Measurements from ENCODE around the gene PPFIA2. TPM values are rescaled to one million over a fixed set of nuclear protein-coding genes. Genes with fewer than 3 reads are reported as not detected.

Gene PPFIA2
- total RNA-seq, 4 donors from 2014 or later: 0.13 to 2.9 (median 0.76) TPM

DNA sequence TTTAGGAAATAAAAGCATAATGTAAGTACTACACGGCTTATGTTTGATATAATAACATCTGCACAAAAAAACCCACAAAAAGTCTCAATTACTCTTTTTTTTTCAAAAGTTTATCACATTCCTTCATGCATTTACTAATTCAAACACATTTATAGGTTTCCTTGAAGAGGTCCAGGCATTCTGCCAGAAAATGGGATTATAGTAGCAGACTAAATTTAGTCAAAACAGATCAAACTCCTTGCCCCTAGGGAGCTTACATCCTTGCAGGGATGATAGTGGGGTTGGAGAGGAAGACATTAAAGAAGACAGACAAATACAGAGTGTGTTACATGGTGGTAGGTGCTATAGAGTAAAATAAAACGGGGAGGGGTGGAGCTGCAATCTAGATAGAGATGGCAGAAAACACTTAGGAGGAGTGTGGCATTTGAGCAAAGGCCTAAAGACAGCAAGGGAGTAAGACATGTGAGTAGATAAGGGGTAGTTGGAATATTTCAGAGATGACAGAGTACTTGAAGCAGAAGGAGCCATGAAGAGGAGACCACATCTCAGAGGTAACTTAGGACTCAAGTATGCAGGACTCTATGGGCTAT, 266.9 kb downstream of the PPFIA2 start:
- intact Hi-C loops (cut with DNase I): no loop called here
- Histone ChIP-seq H3K4me3 (no peak overlapping the region), H3K36me3 (no peaks in the 10 kb centered on the region), H3K27ac (replicated peaks in 1 of 4) (no peak overlapping the region), H3K4me1 (no peaks in the 10 kb centered on the region), H3K27me3 (no peaks in the 10 kb centered on the region), H3K9me3 (no peaks in the 10 kb centered on the region)
- DNase-seq (ENCODE audit: extremely low spot score): no peak
- 71% methylated on average over 2 of the region's 2 CpGs for WGBS
- TF ChIP-seq POLR2A (IDR thresholded peaks at IDR 0.05; ENCODE audit: low read depth): no peak
- TF ChIP-seq POLR2AphosphoS5 (IDR thresholded peaks at IDR 0.05): no peak
- TF ChIP-seq, protein P1, sequence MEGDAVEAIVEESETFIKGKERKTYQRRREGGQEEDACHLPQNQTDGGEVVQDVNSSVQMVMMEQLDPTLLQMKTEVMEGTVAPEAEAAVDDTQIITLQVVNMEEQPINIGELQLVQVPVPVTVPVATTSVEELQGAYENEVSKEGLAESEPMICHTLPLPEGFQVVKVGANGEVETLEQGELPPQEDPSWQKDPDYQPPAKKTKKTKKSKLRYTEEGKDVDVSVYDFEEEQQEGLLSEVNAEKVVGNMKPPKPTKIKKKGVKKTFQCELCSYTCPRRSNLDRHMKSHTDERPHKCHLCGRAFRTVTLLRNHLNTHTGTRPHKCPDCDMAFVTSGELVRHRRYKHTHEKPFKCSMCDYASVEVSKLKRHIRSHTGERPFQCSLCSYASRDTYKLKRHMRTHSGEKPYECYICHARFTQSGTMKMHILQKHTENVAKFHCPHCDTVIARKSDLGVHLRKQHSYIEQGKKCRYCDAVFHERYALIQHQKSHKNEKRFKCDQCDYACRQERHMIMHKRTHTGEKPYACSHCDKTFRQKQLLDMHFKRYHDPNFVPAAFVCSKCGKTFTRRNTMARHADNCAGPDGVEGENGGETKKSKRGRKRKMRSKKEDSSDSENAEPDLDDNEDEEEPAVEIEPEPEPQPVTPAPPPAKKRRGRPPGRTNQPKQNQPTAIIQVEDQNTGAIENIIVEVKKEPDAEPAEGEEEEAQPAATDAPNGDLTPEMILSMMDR (IDR thresholded peaks at IDR 0.05): no peak
- TF ChIP-seq EP300 (IDR thresholded peaks at IDR 0.05): no peak

DNA sequence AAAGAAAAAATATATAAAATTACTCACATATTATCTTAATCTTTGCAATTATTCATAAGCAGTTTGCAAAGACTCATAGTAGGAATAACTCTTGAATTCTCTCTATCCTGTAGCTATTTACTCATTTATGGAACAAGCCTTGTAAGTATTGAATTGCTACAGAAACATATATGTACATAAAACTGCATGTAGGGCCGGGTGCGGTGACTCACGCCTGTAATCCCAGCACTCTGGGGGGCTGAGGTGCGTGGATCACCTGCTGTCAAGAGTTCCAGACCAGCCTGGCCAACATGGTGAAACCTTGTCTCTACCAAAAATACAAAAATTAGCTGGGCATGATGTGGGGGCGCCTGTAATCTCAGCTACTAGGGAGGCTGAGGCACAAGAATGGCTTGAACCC, 286.2 kb downstream of the PPFIA2 start:
- no peak overlapping the region for H3K27ac ChIP-seq (replicated peaks in 1 of 4)

DNA sequence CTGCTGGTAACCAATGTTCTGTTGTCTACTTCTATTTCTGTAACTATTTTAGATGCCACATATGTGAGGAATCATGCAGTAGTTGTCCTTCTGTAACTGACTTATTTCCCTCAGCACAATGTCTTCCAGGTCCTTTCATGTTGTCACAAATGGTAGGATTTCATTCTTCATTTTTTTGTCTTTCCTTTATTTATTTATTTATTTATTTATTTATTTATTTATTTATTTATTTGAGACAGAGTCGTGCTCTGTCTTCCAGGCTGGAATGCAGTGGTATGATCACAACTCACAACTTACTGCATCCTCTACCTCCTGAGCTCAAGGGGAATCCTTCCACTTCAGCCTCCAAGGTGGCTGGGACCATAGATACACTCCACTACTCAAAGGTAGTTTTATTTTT, 288.2 kb downstream of the PPFIA2 start:
- no peaks in the 10 kb centered on the region for H3K9me3 ChIP-seq

More for the DNA sequence above, 286.2 kb downstream of the PPFIA2 start:
- Histone ChIP-seq H3K27me3 (no peaks in the 10 kb centered on the region), H3K9me3 (no peaks in the 10 kb centered on the region), H3K36me3 (no peaks in the 10 kb centered on the region), H3K4me1 (no peaks in the 10 kb centered on the region), H3K4me3 (no peak overlapping the region)
- TF ChIP-seq, protein P1 (IDR thresholded peaks at IDR 0.05): no peak
- TF ChIP-seq POLR2A (IDR thresholded peaks at IDR 0.05; ENCODE audit: low read depth) (no peak), EP300 (IDR thresholded peaks at IDR 0.05) (no peak), POLR2AphosphoS5 (IDR thresholded peaks at IDR 0.05) (no peak)
- intact Hi-C loops (cut with DNase I): no loop called here
- 94% methylated on average over 5 of the region's 5 CpGs for WGBS
- DNase-seq (ENCODE audit: extremely low spot score): no peak

DNA sequence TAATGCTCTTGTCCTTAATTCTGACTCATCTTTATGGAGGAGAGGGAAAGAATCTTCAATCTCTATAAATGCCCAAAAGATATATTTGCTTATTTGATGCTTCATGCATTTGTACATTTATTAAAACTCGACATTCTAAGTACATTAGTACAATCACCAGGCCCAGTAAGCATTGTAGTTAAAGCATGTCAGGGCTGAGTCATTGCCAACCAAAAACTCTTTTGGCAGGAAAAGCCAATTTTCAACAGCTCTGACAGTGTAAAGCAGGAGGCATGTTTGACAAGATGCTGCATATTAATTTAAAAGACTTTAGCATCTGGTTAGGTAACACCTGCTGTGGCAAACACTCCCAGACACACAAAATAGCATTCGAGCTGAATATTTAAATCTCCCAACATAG, 290.9 kb downstream of the PPFIA2 start:
- no peak for TF ChIP-seq POLR2AphosphoS5 (IDR thresholded peaks at IDR 0.05)
- TF ChIP-seq, protein P1 (IDR thresholded peaks at IDR 0.05): no peak
- TF ChIP-seq POLR2A (IDR thresholded peaks at IDR 0.05; ENCODE audit: low read depth): no peak
- TF ChIP-seq EP300 (IDR thresholded peaks at IDR 0.05): no peak
- Histone ChIP-seq H3K27ac (replicated peaks in 1 of 4) (no peak overlapping the region), H3K36me3 (no peaks in the 10 kb centered on the region), H3K27me3 (no peaks in the 10 kb centered on the region), H3K4me1 (no peaks in the 10 kb centered on the region), H3K9me3 (no peaks in the 10 kb centered on the region), H3K4me3 (no peak overlapping the region)
- WGBS: 38% methylated on average over 2 of the region's 2 CpGs
- intact Hi-C loops (cut with DNase I): no loop called here
- no peak for DNase-seq (ENCODE audit: extremely low spot score)

More for the DNA sequence above, 288.2 kb downstream of the PPFIA2 start:
- no peaks in the 10 kb centered on the region for H3K27me3 ChIP-seq
- H3K4me3 ChIP-seq: no peak overlapping the region
- H3K4me1 ChIP-seq: no peaks in the 10 kb centered on the region
- WGBS: 62% methylated on average over 1 of the region's 1 CpG
- TF ChIP-seq POLR2AphosphoS5 (IDR thresholded peaks at IDR 0.05) (no peak), POLR2A (IDR thresholded peaks at IDR 0.05; ENCODE audit: low read depth) (no peak), EP300 (IDR thresholded peaks at IDR 0.05) (no peak)
- TF ChIP-seq, protein P1 (IDR thresholded peaks at IDR 0.05): no peak
- intact Hi-C loops (cut with DNase I): no loop called here
- H3K27ac ChIP-seq (replicated peaks in 1 of 4): no peak overlapping the region
- DNase-seq (ENCODE audit: extremely low spot score): no peak
- no peaks in the 10 kb centered on the region for H3K36me3 ChIP-seq

DNA sequence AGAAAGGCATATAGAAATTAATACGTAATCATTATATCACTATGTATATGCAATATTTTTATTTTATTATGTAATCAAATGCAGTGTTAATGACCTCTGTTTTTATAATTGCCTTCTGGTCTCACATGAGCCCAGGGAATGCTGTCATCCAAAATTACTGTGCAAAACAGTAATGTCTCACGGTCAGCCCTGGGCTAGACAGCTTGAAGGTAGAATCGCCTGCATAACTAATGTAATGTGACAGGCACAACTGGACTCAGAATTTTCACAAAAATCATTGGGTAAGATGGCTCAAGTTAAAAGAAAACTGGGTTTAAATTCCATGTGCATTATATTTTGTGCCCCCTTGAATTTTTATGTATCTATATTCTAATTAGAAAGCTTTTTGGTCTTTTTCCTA, 293.3 kb downstream of the PPFIA2 start:
- 87% methylated on average over 3 of the region's 3 CpGs for WGBS
- no peak for TF ChIP-seq POLR2A (IDR thresholded peaks at IDR 0.05; ENCODE audit: low read depth)
- TF ChIP-seq EP300 (IDR thresholded peaks at IDR 0.05): no peak
- TF ChIP-seq, protein P1 (IDR thresholded peaks at IDR 0.05): no peak
- TF ChIP-seq POLR2AphosphoS5 (IDR thresholded peaks at IDR 0.05): no peak

More for the DNA sequence above, 293.3 kb downstream of the PPFIA2 start:
- Histone ChIP-seq H3K36me3 (no peaks in the 10 kb centered on the region), H3K9me3 (no peaks in the 10 kb centered on the region), H3K4me3 (no peak overlapping the region), H3K27me3 (no peaks in the 10 kb centered on the region), H3K4me1 (no peaks in the 10 kb centered on the region), H3K27ac (replicated peaks in 1 of 4) (no peak overlapping the region)
- DNase-seq (ENCODE audit: extremely low spot score): no peak
- intact Hi-C loops (cut with DNase I): no loop called here

Measured in esophagus muscularis mucosa (tissue), 4 donors.